GM18520 (cell line): ENCODE results near the gene XPO4.

Experiments used
- ATAC-seq: cut with Tn5 transposase; IDR thresholded peaks from one replicate; pipeline ENCODE4 v1.9.1; 2021; ENCODE audit not compliant: unreplicated experiment

XPO4 gene

GRCh38 chr13:20831254-20831653 lies 71.3 kb downstream of the XPO4 start:
- ATAC-seq: no peak

DNA sequence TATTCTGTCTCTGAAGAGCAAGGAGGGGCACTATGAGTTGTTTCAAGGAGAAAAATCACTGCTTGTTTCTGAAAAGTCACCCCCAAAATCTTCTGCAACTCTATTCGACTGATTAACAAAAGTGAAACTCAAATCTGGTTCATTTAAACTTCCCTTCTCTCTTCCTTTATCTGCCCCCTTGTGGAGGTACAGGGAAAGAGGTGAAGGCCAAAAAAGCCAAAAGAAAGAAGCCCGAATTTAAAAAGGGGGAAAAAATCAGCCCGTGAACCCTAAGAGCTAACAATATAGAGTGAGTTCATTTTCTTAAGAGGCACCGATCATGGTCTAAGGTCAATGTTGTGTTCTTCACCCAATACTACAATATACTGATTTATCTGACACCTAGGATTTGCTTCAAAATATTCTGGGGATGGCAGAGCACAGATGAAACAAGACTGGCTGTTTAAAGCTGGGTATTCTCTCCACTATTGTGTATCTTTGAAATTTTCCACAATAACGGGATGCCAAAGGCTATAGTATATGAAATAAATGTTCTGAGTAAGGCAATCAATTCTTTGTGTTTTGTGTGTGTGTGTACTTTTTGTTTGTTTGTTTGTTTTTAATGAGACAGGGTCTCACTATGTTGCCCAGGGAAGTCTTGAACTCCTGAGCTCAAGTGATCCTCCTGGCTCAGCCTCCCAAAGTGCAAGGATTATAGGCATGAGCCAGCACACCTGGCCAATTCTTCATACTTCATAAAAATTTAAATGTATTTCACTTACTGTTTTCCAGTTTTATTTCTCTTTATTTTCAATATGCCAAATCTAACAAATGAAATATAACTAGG lies 73.8 kb downstream of the XPO4 start:
- no peak for ATAC-seq

DNA sequence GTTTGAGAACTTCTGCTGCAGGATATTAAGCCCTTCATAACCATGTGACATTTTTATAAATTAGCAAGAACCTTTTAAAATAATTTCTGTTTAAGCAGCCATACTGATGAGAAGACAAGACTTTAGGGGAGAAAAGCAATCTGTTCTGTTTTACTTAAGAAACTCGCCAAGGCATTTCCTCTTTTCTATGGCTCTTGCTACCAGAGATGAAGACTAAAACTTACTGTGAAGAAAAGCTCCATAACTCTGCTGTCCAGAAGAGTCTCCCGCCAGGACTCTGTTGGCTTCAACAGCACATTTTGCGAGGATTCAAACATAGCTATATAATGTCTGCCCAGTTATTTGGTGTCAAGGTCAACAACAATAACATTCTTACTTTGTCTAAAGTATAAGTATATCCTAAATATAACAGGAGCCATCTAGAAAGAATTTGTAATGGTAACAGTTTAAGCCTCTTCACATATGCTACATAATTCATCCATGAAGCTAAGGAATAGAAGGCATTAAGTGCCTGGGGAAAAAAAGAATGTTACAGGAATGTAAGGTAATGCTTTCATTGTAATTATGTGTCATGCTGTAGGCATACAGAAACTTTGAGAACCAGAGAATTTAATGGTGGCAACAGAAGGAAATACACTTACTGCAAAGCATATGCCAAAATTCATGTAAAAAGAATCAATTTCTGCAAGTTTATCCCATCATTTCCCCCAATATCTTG lies 75.5 kb downstream of the XPO4 start:
- ATAC-seq: no peak

- ATAC-seq: no peak
Measured at GRCh38 chr13:20826301-20826700, 76.2 kb downstream of the XPO4 start.

DNA sequence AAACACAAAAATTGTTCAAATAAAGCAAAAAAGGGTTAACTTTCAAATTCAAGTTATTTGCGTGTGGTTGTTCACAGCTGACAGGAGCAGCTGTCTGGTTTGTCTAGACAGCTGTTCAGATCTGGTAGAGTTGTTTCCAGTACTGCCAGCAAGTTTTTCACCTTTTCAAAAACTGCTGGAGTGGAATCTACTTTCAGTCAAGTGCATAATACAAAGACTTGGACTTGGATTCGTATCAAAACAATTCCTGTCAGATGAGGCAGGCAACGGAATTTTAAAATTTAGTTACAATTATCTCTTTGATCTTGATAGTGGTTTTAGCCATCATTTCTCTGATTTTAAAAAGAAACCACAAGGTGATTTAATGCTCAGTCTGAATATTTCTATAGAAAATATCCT lies 77.1 kb downstream of the XPO4 start:
- ATAC-seq: no peak

GRCh38 chr13:20824762-20825476 lies 77.6 kb downstream of the XPO4 start:
- no peak for ATAC-seq

DNA sequence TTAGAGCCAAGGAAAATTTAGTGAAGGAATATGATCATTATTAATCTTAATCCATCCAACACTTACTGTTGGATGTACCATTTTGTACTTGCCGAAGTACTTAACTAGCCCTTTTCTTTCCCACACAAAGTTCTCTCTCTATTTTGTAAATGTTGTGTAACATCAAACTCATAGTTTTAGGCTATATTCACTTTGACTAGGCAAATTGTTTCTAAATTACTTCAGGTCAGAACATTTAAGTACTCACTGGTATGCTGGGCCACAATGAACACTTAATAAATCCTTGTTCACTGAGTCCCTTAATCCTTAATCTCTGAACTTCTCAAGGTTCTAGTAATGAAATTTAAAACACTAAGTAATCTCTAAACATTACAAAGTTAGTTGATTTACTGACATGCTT lies 79.5 kb downstream of the XPO4 start:
- ATAC-seq: no peak

DNA sequence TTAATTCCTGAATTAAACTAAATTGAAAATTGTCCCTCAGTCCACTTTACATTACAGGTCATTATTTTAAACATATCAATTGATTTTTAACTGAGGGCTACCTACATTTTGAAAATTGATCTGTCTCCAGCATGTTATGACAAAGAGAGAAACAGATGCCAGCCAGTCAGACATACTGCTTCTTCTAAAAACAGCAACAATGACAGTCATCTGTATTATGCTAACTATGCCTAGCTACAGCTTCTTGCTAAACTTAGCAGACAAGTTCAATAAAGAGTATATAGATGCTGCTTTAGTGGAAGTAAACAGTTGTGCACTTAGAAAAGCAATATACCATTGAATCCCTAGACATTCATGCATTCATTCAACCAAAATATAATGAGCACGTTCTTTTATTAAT lies 80.1 kb downstream of the XPO4 start:
- no peak for ATAC-seq

GRCh38 chr13:20819715-20820114 lies 82.8 kb downstream of the XPO4 start:
- ATAC-seq: no peak

DNA sequence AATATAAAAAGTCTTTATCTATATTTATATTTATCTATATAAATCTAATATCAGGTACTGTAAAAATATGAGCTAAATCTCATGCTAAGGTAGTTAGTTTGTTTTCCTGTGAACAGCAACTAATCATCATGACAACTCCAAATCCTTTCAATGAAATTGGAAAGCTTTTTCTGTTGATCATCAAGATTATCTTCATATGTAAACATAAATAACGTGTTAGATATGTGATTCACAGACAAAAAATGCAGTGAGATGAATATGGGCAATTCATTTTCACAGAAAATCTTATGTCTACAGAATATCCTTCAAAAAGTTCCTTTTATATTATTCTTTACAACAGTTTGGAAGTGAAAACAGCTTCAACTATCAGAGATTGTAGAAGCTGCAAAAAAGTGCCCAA lies 87.1 kb downstream of the XPO4 start:
- no peak for ATAC-seq

DNA sequence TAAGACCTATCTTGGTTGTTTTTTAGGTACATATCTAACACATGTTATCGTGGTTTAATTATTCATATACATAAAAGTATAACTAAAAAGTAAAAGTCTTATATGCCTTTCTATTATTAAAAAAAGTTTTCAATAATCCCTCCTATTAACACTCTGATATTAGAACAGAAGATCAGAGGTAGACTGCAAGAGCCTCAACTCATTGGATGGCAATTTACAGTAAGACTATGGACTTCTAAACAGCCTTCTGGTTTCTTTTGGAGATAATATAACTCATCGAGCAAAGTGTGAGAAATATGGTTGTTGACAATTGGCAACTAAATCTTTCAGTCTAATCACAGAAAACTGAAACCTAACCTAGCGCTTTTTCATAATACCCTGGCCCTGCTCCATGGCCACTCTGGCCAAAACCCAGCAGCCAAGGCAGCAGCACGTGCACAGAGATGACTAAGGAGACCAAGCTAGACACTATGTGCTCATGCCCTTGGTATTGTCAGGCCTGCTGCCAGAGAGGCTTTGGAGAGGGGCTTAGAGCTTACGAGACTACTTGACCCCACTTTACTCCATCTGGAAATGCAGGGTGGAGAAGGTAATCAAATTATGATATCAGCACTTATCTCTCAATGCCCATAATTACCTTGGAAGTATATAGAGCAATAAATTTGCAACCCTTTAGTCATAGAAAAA lies 88.2 kb downstream of the XPO4 start:
- ATAC-seq: no peak

GRCh38 chr13:20812890-20813289 lies 89.7 kb downstream of the XPO4 start:
- no peak for ATAC-seq

GRCh38 chr13:20810808-20811207 lies 91.7 kb downstream of the XPO4 start:
- no peak for ATAC-seq

DNA sequence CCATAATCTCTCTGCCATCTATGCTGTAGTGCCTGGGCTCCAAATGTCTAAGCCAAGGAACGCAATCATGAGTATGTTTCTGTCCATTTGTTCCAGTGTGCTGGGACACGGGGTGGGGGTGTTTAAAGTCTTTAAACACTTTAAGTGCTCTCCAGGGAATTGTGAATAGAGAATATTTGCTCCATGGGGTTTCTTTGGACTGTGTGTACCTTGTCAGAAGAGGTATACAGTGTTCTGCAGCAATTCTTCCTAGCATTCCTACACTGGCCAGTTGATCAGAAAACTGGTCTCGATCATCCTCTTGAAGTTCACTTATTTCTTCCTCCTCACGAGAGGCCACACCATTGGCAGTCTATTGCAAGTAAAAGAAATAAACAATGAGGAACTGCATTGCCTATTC lies 93.7 kb downstream of the XPO4 start:
- ATAC-seq: no peak

GRCh38 chr13:20803180-20803965 lies 99.2 kb downstream of the XPO4 start:
- no peak for ATAC-seq

GRCh38 chr13:20801707-20802106 lies 100.8 kb downstream of the XPO4 start:
- no peak for ATAC-seq

- no peak for ATAC-seq
Measured at GRCh38 chr13:20799726-20800416, 102.7 kb downstream of the XPO4 start.

- no peak for ATAC-seq
Measured at GRCh38 chr13:20798027-20798426, 104.5 kb downstream of the XPO4 start.

DNA sequence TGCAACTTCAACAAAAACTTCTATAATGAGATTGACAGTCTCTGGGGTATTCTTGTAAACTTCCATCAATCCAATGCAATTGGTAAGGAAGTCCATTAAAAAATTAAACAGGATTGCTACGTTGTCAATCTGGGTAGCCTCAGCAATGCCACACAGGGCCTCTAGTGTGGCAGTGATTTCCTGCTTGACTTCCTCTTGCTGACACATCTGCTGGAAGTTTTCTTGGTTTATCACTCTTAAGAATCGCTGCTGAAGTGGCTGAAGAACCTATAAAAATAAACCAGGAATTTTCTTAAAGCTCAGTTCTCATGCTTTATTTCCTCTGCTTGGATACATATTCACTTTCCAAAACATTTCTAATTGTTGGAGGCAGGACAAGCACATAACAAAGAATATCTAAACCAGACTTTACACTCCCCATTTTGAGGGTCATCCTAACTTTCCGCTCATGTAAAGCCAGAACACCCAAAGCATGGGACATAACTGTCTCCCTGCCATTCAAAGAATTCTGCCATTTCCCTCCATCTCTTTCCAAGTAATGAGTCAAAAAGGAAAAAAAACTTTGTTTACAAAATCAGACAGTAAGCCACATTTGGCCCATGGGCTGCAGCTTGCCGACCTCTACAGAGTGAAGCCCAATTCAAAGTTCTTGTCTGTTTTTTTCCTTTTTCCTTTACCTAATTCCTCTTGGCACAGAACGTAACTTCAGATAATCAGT lies 105.6 kb downstream of the XPO4 start:
- ATAC-seq: no peak
